HG03558 (cell line): ENCODE results near the gene PRRT4.

ENCODE experiments used
- ATAC-seq: cut with Tn5 transposase; IDR thresholded peaks from one replicate; pipeline ENCODE4 v1.9.1; 2021; ENCODE audit warnings: moderate number of reproducible peaks; ENCODE audit not compliant: unreplicated experiment; ENCODE audit errors: extremely low read depth

The PRRT4 gene

DNA sequence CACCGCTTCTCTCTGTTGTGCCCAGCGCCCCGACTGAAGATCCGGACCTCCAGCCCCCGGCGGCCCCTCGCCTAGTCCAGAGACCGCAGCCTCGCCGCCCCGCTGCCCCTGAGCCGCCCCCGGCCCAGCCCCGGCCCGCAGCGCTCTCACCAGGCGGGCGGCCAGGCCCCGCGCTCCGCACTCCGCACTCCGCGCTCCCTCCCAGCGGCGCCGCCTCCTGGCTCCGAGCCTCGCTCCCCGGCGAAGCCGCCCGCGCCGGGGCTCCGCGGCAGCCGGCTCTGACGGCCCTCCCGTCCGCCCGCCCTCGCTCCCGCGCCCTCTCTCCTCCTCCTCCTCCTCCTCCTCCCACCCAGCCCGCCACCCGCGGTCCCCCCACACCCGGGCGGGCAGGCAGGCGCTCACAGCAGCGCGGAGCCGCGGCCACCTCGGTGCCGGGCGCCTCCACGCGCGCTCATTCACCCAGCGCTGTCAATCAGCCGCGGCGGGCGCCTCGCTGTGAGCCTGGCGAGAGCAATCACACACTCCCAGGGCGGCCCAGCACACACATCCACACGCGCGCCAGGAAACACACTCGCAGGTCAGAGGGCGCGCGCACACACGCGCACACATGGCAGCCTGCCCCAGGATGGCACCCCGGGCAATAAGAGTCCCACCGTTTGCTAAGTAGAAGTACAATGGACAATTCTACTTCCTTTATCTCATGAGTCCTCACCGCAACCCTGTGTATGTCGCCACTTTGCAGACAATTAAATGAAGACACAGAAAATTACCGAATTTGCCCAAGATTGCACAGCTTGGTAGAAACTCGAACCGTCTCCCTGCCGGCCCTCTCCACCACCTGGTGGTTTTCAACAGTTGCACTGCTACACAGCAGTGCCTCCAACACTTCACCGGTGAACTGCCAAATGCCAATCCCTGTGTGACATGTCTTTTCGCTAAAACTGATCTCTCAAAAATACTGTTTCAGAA lies at the start of gene PRRT4:
TSS of gene PRRT4 (minus strand) at position 280 of the 969 bp plus-strand sequence.
- ATAC-seq: no peak

- ATAC-seq: no peak
These were observed 48.9 kb upstream of the PRRT4 start for GRCh38 chr7:128410451-128410753.

GRCh38 chr7:128409596-128410450 lies 48.3 kb upstream of the PRRT4 start, which contains the start of gene IMPDH1:
TSS of gene IMPDH1 (minus strand) at chr7:128409982. CDS start at chr7:128409901, 81 bp downstream.
- ATAC-seq: peak; percentile 76

DNA sequence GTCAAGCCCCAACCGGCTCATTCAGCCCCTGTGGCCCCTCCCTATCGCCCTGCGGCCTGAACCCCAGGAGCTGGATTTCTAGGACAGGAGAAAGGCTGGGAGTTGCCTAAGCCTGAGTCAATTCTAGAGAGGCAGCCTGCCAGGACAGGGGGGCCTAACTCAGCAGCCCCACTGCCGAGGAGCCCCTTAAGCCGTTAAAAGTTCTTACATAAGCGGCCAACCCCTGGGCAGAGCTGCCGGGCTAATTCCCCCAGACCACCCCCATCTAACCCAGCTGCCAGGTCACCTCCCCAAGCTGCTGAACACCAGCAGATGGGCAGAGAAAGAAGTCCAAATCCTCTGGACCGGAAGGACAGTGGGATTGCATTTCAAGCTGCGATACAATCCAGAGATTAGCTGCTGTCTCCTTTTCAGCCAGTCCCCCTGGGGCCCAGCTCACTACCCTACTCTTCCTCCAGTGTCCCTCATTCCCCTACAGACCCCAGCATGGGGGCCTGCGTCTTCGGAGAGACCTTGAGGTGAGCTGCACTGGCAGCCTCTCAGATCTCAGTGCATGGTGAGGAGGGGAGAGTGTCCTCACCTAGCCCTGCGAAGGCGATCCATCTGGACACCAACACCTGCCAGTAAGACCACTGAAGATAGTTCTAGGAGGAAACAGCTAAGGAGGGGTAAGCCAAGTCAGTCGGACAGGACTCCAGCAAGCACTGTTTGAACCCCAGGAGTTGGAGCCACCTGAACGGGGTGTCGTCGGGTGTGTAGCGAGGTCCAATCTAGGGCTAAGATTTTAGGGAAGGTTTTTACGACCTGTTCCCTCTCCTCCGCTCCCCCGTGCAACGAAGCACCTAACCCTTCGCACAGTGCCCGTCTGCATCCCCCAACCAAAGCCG lies 47.5 kb upstream of the PRRT4 start:
- ATAC-seq: no peak

DNA sequence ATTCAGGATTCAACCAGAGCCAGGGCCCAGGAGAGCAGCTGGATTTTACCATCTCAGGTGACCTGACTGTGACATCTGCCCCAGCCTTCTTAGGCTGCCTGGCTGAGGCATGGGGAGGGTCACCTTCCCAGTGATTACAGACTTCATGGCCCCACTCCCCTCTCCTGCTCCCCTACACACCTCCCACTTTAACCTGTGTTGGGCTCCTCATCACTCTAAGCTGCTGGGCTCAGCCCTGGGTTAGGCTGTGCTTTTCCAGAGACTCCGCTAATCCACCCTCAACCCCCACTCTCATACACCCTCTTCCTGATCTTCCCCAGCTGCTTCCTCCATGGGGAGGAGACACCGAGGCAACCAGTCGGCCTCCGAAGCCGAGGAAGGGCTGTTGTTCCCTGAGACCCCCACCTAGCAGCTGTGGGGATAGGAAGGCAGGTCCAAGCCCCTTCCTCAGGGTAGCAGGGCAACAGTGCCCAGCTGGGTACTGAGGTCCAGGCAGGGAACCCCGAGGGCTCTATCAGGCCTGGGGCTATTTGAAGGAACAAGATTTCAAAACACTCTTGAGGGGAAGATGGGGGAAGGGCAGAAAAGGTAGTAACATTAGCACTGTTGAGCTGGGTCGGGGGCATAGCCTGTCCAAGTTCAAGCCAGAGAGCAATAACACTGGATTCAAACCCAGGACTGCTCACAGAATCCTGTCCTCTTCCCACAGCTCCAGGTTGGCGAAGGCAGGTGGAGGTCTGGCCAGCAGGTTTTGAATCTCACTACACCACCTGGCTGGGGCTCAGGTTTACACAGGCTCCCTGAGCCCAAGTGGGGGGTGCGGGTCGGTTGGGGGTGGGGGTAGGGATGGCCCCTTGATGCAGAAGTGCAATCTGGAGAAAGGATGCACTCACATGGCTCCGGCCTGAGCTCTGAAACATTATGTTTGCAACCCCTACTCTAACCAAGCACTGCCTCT lies 46.5 kb upstream of the PRRT4 start:
- no peak for ATAC-seq

DNA sequence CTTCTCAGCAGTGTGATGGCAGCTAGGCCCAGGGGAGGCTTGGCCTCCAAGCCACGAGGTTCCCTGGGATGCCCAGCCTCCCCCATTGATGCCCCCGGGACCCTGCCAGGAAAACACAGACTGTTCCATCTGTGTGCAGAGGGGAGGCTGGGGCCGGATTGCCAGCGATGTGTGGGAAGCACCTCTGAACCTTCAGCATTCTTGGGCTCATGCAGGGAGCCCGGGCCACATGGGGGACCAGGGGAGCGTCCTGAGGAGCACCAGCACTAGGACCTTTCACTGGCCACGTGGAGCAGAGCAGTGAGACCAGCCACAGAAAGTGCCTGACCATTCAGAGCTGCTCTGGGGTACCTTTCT lies 45.7 kb upstream of the PRRT4 start:
- no peak for ATAC-seq

DNA sequence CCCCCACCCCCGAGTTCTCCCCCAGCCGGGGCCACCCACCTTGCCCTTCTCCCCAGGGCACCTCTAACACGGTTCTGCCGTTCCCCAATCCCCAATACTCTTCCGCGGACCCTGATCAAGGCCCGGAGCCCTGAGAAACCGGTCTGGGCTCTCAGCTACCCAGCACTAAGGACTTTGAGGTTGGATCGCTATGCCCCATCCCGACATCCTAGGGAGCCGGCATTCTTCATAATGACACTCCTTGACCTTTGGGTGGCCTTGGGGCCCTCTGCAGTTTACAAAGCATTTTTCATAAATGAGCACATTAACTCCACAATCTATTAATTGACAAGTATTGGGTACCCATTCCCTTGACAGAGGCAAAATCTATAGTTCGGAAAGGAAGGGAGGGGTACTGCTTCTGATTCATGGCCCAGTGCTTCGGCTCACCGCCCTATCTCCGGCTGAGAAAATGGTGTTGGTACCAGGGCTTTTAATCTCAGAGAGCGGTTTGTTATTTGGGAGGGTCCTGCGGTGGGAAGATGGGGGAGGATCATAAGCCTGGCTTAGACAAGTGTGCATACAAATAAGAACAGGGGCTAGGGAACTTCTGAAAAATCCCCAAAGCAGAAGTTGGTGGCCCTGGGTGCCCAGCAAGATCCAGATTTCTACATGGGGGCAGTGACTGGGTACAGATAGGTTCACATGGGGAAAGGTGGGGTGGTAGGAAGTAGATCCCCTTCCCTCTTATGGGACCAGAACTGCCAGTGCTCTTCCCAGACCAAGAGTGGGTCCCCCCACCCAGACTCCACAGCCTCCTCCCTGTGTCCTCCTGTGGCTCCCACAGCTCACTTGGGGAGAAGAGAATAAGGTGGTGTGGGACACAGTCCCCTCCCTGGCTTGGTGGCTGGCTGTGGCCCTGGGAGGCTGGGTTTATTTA lies 45.1 kb upstream of the PRRT4 start:
- ATAC-seq: no peak

GRCh38 chr7:128405471-128406313 lies 44.2 kb upstream of the PRRT4 start:
- ATAC-seq: no peak

GRCh38 chr7:128404886-128405470 lies 43.5 kb upstream of the PRRT4 start:
- no peak for ATAC-seq

- ATAC-seq: no peak
These were observed 42.7 kb upstream of the PRRT4 start for GRCh38 chr7:128404143-128404681.

DNA sequence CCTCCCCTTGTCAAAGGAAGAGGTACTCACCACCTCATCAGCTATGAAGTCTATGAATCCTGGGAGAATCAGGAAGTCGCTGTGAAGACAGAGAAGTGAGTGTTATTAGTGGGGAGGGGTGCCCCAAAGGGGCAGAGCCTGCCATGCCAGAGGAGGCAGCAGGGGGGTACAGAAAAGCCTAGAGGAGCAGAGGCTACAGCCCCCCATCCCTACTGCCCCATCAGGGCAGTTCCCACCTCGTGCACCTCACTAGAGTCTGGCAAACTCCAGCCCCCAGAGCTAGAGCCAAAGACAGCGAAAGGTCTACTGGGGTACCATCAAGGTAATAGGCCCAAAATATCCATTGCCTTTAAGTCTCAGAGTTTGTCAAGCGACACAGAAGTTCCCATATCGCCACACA lies 42.2 kb upstream of the PRRT4 start:
- no peak for ATAC-seq

DNA sequence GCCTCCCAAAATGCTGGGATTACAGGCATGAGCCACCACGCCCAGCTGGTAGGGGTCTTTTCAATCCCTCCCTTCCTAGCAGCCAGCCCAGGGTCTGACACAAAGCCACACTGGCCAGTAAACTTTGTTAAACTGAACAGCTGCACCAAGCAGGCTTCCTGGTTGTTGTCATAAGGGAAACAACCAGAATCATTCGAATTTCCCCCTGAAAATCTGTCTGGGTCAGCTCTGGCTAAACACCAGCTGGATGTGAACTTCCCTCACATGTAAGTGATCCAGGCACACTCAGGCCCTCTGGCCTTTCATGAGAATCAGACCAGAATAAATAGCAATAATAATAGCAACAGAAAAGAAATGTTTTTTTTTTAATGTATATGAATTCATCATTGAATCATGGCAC lies 40.9 kb upstream of the PRRT4 start:
- no peak for ATAC-seq

- no peak for ATAC-seq
These were observed 39.1 kb upstream of the PRRT4 start for GRCh38 chr7:128400566-128400965.

DNA sequence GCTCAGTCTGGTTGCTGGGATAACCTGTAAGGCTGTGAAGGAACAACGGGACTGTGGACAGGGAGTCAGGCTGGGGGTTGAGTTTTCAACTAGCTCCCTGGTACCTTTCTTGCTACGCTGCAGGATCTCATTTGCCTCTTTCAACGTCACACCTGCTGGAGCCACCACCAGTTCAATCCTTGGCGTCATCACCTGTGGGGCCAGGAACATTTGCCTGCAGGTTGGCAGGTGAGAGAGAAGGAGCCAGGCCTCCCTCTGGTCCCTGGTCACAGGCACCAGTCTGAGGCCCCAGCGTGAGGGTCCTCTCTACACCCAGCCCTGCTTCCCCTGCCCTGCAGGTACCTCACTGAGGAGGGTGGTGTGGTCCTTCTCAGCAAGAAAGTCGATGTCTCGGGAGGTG lies 38.5 kb upstream of the PRRT4 start:
- no peak for ATAC-seq

DNA sequence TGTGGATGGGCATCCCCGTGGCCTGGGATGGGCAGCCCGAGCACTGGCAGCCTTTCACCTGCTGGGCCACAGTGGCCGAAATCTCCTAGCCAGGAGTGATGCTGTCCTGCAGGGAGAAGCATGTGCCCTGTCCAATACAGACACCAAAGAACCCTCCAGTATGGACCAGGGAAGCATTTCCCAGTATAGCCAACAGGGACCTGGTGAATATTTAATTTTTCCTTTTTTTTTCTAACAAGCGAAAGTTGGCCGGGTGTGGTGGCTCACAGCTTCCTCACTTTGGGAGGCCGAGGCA lies 37.3 kb upstream of the PRRT4 start:
- no peak for ATAC-seq

GRCh38 chr7:128398016-128398840 lies 36.7 kb upstream of the PRRT4 start:
- ATAC-seq: no peak
